Measurements from ENCODE around the gene DDX42.
"Not testable (repeated sequence)": the region's sequence is repeated elsewhere in the genome, so short reads cannot be mapped to it uniquely, and the experiment has no call there.

The DDX42 gene

DNA sequence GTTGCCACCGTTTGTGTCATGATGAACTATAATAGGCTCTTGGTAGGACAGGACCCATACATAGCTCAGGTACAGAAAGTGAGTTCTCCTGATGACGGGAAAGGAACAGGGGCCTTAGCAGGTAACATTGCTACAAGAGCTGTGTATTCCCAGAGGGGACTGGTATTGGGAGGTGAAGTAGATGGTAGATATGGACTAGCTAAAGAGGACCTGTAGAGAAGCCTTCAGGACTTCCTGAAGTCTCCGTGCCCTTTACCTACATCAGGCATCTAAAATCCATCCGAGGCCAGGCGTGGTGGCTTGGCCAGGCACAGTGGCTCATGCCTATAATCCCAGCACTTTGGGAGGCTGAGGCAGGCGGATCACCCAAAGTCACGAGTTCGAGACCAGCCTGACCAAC lies 81.2 kb downstream of the DDX42 start:
- Histone ChIP-seq H3K4me3 (ENCODE audit: low read length) (no peak overlapping the region), H3K9me3 (replicated peaks; ENCODE audit: insufficient read depth, low read length) (no peaks in the 10 kb centered on the region), H3K9ac (ENCODE audit: low read length) (no peak overlapping the region), H2AFZ (ENCODE audit: low read length) (no peak overlapping the region), H3K27ac (ENCODE audit: low read length) (no peak overlapping the region), H3K79me2 (ENCODE audit: low read length) (no peaks in the 10 kb centered on the region), H3K36me3 (replicated peaks; ENCODE audit: insufficient read depth, low read length) (no peaks in the 10 kb centered on the region), H4K20me1 (ENCODE audit: insufficient read depth, low read length) (no peaks in the 10 kb centered on the region), H3K4me2 (ENCODE audit: low read depth, low read length) (no peak overlapping the region), H3K4me1 (ENCODE audit: low read length) (no peaks in the 10 kb centered on the region), H3K27me3 (replicated peaks; ENCODE audit: insufficient read depth, low read length) (no peaks in the 10 kb centered on the region; the same call in 1 of the 2 replicates), H3F3A (ENCODE audit: insufficient read depth, low read length) (no peaks in the 10 kb centered on the region), H3K9me2 (replicated peaks; ENCODE audit: insufficient read depth, low read length) (no peaks in the 10 kb centered on the region)
- TF ChIP-seq EZH2phosphoT487 (IDR thresholded peaks at IDR 0.05; ENCODE audit: low read length) (no peak), EZH2 (optimal IDR thresholded peaks at IDR 0.05; ENCODE audit: low read depth, low read length) (no peak)
- TF ChIP-seq, protein P1, sequence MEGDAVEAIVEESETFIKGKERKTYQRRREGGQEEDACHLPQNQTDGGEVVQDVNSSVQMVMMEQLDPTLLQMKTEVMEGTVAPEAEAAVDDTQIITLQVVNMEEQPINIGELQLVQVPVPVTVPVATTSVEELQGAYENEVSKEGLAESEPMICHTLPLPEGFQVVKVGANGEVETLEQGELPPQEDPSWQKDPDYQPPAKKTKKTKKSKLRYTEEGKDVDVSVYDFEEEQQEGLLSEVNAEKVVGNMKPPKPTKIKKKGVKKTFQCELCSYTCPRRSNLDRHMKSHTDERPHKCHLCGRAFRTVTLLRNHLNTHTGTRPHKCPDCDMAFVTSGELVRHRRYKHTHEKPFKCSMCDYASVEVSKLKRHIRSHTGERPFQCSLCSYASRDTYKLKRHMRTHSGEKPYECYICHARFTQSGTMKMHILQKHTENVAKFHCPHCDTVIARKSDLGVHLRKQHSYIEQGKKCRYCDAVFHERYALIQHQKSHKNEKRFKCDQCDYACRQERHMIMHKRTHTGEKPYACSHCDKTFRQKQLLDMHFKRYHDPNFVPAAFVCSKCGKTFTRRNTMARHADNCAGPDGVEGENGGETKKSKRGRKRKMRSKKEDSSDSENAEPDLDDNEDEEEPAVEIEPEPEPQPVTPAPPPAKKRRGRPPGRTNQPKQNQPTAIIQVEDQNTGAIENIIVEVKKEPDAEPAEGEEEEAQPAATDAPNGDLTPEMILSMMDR (IDR thresholded peaks at IDR 0.05; ENCODE audit: low read length) = no peak
- DNase-seq = no peak

DNA sequence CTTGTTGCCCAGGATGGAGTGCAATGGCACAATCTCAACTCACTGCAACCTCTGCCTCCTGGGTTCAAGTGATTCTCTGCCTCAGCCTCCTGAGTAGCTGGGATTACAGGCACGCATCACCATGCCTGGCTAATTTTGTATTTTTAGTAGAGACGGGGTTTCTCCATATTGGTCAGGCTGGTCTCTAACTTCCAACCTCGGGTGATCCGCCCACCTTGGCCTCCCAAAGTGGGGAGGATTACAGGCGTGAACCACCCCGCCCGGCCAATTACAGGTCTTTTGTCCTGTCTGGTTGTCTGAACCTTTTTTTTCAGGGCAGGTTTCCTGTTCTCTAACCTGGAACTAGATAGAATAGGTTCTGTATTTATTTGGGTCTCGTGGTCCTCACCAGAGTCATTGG lies 82.5 kb downstream of the DDX42 start:
- H3K4me1 ChIP-seq (ENCODE audit: low read length); H3K79me2 ChIP-seq (ENCODE audit: low read length); H3K4me2 ChIP-seq (ENCODE audit: low read depth, low read length): not testable (repeated sequence)

DNA sequence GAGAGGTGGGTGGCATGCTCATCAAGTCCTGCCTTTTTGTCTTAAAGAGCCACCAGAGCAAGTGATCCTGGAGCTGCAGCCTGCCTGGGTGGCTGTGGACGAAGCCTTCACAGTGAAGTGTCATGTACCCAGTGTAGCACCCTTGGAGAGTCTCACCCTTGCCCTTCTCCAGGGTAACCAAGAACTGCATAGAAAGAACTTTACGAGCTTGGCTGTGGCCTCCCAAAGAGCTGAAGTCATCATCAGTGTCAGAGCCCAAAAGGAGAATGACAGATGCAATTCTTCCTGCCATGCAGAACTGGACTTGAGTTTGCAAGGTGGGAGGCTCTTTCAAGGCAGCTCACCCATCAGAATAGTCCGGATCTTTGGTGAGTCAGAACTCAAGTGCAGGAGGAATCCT lies 85.3 kb downstream of the DDX42 start:
- H3K9me3 ChIP-seq (replicated peaks; ENCODE audit: insufficient read depth, low read length) = no peaks in the 10 kb centered on the region
- TF ChIP-seq EZH2 (optimal IDR thresholded peaks at IDR 0.05; ENCODE audit: low read depth, low read length) (no peak), EZH2phosphoT487 (IDR thresholded peaks at IDR 0.05; ENCODE audit: low read length) (no peak)
- TF ChIP-seq, protein P1 (IDR thresholded peaks at IDR 0.05; ENCODE audit: low read length) = no peak
- no peak overlapping the region for H3K4me2 ChIP-seq (ENCODE audit: low read depth, low read length)
- H3K9ac ChIP-seq (ENCODE audit: low read length) = no peak overlapping the region
- H3F3A ChIP-seq (ENCODE audit: insufficient read depth, low read length) = no peaks in the 10 kb centered on the region
- DNase-seq = no peak
- H3K4me1 ChIP-seq (ENCODE audit: low read length) = no peaks in the 10 kb centered on the region
- H3K9me2 ChIP-seq (replicated peaks; ENCODE audit: insufficient read depth, low read length) = no peaks in the 10 kb centered on the region
- no peak overlapping the region for H3K4me3 ChIP-seq (ENCODE audit: low read length)
- H3K36me3 ChIP-seq (replicated peaks; ENCODE audit: insufficient read depth, low read length) = no peaks in the 10 kb centered on the region
- no peak overlapping the region for H3K27ac ChIP-seq (ENCODE audit: low read length)
- H3K27me3 ChIP-seq (replicated peaks; ENCODE audit: insufficient read depth, low read length) = no peaks in the 10 kb centered on the region; the same call in 1 of the 2 replicates
- H2AFZ ChIP-seq (ENCODE audit: low read length) = no peak overlapping the region
- H4K20me1 ChIP-seq (ENCODE audit: insufficient read depth, low read length) = no peaks in the 10 kb centered on the region
- no peaks in the 10 kb centered on the region for H3K79me2 ChIP-seq (ENCODE audit: low read length)

More for the DNA sequence above, 82.5 kb downstream of the DDX42 start:
- H2AFZ ChIP-seq (ENCODE audit: low read length); H3K9ac ChIP-seq (ENCODE audit: low read length); H3K36me3 ChIP-seq (replicated peaks; ENCODE audit: insufficient read depth, low read length); DNase-seq; H4K20me1 ChIP-seq (ENCODE audit: insufficient read depth, low read length); H3K4me3 ChIP-seq (ENCODE audit: low read length); H3F3A ChIP-seq (ENCODE audit: insufficient read depth, low read length); H3K27me3 ChIP-seq (replicated peaks; ENCODE audit: insufficient read depth, low read length); H3K27ac ChIP-seq (ENCODE audit: low read length); H3K9me3 ChIP-seq (replicated peaks; ENCODE audit: insufficient read depth, low read length); H3K9me2 ChIP-seq (replicated peaks; ENCODE audit: insufficient read depth, low read length): not testable (repeated sequence)

DNA sequence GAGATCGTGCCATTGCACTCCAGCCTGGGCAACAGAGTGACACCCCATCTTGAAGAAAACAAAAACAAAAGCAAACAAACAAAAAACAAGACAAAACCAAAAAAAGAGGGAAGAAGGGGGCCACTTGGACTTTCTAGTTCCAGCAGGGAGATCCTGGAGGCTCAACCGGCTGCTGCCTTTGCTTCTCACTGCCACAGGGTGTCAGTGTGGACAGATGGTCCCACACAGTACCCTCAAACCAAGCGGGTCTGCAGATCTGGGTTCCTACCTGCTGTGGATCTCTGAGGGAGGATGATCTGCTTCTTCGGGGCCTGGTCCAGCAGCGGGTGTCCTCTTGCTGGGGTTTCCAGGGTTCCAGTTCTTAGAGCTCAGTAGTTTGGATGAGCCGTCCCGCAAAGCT lies 92.7 kb downstream of the DDX42 start:
- not testable (repeated sequence) for H3K27me3 ChIP-seq (replicated peaks; ENCODE audit: insufficient read depth, low read length); H3K4me1 ChIP-seq (ENCODE audit: low read length); H3K9me2 ChIP-seq (replicated peaks; ENCODE audit: insufficient read depth, low read length); H3K36me3 ChIP-seq (replicated peaks; ENCODE audit: insufficient read depth, low read length); H3K4me3 ChIP-seq (ENCODE audit: low read length); H3K4me2 ChIP-seq (ENCODE audit: low read depth, low read length); H3K27ac ChIP-seq (ENCODE audit: low read length); H3K79me2 ChIP-seq (ENCODE audit: low read length); H3K9ac ChIP-seq (ENCODE audit: low read length); H3K9me3 ChIP-seq (replicated peaks; ENCODE audit: insufficient read depth, low read length); H4K20me1 ChIP-seq (ENCODE audit: insufficient read depth, low read length); DNase-seq; H3F3A ChIP-seq (ENCODE audit: insufficient read depth, low read length)
- 0 out of 2 replicates have a peak overlapping the region, but pooled peaks have one; percentile 48 for H2AFZ ChIP-seq (ENCODE audit: low read length)

All from MM.1S (cell line).